ENCODE data around the gene GUCA2A.
A peak's percentile ranks its signal among the peaks of the same experiment; 100 is the strongest.

The GUCA2A gene

DNA sequence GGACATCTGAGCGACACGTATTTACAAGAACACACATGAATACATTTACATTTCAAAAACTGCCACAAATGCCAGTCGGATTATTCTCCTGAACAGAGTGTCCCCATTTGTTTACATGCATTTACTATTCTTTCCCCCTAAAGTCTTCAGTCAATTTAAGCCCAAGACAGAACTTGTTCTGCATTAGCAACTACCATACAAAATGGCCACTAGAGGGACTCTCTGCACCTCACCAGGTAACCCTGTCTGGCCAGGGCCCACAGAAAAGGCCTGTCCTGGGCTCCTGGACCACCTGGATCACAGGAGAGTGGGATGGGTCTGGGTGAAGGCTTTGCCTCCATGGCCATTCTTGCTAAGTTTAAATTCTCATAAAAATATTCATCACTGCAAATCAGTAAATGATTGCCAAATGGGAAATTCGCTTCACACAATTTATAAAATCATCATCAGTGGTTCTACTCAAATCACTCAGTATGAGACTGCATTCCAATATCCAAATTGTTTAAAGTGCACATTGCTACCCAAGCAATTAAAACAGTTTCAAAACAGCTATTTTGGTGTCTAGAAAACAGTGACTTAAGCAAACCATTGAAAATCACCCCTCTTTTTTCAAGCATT, 12.5 kb upstream of the GUCA2A start:
- DNase-seq = peak; percentile 41

DNA sequence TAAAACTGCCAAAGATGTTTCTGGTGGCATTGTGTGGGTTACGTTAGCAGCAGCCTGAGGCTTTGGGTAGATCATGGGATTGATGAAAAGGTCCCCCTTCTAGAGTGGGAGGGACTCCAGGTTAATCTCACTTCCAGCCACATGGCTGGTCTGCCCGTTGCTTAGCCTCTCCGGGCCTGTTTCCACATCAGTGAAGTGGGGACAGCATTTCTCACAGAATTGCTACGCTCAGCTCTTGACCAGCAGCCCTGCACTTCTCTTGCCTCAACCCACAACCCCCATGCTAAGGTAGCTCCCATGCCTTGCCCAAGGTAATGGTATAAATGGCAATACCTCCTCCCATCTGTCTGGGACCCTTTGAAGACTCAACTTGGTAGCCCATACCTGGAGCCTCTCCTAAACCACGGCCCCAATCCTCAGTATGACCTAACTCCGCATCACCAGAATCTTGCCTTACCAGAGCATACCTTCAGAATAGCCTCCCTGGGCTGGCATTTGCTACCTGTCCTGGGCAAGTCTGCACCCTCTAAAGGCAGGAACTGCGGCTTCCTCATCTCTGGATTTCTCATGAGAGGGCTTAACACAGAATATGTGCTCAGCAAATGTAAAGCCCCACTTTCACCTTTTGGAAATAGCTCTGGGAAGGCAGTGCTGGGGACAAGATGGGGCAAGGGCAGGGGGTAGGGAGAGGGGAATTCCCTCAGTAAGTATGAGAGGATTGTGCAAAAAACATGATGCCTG, 10.9 kb upstream of the GUCA2A start:
- DNase-seq = no peak

DNA sequence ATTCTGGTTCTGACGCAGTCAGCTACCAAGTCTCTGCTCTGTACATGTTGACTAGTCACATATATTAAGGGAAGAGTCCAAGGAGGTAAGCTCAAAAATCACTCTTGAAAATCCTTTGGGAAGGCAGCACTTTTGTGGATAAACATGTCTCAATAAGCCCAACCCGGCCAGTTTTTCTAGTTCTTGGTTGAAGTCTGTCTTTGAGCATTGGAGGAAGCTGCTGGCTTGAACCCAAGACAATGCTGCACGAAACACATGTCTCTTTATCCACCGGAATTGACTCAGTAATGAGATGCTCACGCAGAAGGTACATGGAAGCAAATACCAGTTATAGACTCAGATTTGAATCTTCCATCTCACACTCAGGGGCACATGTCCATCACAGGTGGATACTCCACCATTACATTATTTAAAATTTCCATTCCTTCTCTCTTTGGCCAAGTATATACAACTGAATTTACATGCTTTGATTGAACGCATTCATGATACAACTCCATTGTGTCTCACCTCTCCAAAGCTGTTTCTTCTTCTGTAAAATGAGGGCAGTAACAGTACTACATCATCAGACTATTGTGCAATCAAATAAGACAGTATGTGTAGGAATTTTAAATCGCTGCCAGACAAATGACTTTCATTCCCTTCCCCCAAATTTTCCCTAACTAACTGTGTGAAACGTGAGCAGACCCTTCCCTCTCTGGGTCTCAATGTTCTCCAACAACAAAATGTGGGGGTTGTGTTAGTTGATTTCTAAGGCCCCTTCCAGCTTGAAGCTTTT, 9.6 kb upstream of the GUCA2A start:
- no peak for DNase-seq

DNA sequence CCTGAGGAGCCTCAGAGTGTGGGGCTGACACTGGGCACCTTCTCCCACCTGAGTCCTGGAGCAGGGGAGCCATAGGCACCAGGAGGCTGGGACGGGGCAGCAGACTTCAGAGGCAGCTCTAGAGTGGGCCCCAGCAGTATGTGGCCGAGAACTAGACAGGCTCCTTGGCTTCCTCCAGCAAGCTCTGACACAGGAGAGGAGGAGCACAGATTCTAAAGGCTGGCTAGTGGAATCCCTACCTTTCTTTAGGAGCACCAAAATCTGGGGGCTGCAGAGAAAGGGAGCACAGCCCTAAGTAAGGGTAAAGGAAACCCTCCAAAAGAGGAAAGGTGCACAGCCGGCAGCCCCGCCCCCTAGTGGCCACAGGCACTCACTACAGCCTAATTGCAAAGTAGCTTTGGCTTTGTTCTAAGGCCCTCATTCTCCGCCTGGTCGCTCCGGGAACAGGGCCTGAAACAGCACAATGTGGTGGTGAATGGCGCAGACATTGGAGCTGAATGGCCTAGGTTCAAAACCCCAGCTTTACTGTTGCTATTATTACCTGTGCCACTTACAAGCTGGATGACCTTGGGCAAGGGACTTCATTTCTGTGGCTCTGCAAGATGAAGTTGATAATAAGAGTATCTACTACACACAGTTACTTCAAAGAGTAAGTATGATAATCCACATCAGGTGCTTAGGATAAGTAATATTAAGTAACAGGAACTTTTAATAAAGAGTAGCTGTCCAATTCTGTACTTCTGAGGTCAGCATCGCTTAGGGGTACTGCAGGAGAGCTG, 8.8 kb upstream of the GUCA2A start:
- peak; percentile 72 for DNase-seq

DNA sequence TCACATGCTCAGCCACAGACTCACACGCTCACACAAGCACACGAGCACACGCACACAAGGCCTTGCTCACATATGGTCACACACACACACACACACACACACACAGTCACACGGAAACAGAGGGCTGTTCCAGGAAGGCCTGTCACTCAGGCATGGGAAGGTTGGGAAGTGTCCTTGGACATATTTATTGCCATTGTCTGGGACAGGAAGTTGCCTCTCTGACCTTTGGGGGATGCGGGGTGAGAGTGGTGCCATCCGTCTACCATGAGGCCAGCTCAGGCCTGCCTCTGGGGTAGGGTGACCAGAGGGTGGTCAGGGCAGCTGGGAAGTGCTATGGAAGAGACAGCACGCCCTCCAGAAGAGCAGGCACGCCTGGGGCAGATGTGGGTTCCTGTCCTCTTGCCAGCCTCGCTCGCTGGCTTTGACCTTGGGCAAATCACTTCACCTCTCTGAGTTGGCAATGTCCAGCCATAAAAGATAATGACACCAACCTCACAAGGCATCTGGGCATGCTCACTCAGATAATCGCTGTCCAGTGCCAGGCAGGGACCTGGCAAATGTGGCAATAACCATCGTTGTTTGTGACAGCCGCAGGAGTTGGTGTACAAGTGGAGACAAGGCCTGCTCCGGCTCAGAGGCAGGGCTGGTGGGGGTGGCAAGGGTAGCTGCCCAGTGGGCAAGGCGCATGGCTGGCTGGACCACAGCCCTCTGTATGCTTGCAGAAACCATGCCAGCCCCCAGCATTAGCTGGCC, 8.0 kb upstream of the GUCA2A start:
- peak; percentile 61 for DNase-seq

DNA sequence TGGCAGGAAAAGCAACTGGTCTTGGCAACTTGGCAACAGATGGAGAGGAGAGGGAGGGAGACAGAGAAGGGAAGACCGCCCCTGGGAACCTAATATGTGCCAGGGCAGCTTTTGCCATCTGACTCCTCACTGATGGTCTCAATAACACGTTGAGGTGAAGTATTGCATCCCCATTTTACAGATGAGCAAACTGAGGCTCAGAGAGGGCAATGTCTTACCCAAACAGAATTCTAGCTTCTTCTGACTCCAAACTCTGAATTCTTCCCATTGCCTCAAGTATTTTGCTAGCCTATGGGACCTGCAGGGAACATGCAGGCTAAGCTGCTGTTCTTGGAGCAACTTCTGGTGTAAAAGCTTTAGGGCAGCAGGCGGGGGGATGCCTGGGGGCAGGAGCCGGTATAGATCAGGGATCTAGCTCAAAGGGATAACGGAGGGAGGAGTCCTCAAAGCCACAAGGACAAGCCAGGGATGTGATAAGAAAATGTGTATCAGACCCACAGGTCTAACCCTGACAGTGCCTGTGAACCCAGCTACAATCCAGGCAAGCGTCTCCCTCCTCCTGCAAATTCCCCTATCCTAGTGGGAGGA, 7.2 kb upstream of the GUCA2A start:
- no peak for DNase-seq

DNA sequence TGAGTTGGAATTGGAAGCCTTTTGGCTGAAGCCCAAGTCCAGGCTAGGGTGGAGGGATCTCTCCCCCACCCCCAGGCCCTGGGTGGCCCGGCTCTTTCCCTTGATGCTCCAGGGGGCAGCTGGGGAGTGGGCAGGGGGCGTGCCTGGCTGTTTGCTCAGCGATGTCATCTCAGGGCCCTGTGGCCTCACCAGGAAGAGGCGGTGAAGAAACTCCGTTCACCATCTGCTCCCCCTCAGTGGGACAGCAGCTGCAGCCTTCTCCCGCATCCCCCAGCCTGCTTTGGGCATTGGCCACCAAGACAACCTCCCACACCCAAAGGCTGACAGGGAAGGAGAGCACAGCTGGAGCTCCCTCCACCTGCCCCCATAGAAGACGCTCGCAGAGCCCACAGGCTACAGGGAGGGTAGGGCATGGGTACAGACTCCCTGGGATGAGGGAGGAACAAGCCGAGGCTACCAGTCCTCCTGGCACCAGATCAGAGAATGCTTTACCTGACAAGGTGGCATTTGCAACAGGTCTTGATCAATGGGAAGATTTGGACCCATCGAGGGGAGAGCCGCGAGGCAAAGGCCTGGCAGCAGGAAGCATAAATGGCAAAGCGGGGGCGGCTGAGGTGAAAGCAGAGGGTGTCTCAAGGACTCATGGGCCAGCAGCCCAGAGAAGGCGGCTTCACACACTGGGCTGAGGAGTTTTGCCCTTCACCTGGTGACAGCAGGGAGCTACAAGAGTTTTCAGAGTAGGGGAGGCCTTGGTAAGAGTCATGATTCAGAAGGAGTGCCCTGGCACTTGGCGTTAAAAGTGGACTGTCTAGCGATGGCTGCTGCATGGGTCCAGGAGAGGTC, 6.5 kb upstream of the GUCA2A start:
- DNase-seq = peak; percentile 52

DNA sequence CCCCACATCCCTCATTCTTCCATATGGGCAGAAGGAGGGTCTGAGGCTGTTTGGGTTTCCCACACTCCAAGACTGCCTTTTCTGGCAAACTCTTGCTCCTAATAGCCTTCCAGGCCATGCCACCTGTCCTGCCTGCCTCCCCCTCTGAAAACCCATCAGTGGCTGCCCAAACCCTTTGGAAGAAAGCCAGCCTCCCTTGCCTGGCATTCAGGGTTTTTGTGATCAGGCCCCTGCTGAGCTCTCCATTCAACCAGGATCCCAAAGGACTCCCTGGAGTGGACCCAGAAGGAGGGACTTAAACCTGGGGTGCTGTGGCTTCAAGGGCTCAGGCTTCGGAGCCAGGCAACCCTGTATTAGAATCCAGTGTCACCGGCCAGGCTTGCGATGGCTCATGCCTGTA, 4.2 kb upstream of the GUCA2A start:
- peak; percentile 80 for DNase-seq

DNA sequence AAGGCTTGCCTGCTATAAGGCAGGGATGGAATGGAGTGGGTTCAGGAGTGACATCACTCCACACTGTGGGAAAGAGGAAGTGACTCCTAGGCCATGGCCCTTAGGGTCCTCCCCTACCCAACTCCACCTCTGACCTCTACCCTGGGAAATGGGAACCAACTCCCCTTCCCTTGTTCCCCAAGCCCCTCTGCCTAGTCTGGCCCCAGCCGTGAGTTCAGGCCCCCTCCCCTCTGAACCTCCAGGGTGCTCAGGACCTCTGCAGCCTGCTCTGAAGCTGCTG, 3.8 kb upstream of the GUCA2A start:
- no peak for DNase-seq

DNA sequence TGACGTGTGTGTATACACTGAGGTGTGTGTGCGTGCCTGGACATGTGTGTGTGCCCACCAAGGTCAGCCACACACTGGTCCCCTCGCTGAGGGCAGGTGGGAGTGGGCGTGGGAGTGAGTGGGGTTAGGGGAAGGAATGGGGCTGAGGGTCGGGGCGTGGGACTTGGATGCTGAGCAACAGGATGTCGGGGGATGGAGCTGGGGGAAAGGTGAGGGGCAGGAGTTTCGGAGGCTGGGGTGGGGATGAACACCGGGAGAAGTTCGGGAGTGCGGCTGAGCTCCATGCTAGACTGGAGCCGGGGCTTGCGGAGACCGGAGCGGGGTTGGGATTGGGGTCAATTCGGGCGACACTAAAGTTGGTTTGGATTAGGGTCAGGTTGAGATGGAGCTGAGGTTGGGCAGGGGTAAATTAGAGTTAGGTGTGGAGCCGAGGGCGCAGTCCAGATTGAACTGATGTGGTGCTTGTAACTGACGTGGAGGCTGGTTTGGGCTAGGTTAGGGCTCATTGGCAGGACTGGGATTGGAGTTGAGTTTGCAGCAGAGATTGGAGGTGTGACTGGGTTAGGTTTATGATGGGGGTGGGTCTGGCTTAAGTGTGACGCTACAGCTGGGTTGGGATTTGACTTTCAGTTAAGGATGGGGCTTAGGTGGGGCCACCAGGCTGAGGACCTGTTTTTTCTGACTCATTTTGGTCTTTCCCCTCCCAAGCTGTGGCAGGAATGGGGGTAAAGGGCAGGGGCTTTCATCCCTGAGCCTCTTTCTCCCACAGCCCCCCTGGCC, 3.3 kb upstream of the GUCA2A start:
- no peak for DNase-seq

DNA sequence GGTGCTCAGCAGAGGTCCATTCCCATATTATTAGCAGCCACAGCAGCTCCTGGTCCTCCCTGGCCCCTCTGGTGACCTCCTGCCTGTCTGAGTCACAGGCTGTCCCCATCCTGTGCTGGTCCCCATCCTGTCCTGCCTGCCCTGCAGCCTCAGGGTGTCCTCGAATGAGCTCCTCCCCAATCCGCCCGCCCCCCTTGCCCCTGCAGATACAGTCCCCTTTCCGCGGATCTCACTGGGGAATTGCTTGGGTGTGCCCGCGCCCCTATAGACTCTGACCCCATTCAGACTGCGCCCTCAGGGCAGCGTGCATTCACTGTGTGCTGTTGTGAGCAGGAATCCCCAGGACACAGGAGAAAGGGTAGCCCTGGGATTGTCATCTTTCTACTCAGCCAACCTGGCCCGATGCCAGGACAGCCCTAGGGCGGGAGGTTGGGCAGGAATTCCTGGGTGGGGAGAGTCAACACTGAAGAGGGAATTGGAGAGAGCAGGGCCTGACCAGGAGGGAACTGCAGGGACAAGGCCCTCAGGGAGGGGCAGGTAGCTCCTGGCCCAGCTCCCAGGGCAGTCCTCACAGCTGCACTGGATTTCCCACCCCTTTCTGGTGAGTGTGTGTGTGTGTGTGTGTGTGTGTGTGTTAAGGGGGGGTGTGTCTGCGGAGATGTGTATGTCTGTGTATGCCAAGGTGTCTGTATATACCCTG, 1.1 kb upstream of the GUCA2A start:
- peak; percentile 98 for DNase-seq

DNA sequence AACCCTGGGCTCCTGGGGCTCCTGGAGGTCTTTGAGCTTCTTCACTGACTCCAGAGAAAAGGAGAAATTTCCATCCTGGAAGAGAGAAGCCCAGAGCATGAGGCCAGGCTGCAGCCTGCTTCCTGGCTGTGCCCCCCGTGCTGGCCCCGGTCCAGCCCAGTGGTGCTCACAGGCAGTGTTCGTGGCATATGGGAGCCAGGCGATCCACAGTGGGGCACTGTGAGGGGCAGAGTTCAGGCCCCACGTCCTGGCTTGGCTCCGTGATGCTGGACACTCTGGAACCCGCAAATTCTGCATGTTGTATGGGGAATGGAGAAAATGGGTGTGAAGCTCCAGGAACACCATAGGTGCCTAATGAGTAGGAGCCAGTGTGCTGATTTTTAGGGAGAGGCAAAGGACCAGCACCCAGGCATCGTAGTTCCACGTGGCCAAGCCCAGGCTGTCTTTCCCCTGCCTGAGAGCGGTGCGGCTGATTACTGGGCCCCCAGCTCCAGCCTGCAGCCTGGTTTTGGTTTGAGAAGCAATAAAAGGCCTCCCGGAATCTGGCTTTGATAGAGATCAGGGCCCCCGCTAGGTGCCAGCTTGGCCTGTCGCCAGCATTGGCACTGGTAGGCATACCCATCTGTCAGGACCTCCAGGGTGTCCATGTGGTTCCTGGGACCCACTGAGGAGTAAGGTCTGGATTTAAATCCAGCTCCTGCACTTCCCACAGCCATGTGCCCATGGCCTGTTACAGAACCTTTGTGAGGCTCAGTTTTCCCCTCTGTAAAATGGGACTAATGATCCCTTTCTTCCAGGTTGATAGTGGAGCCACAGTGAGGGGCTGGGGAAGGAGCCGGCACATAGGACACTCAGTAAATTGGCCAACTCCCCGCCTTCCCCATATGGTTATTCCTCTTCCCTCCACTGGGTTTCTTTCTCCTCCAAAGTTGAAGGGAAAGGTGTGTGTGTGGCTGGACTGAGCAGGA, 725 bp downstream of the GUCA2A start:
- DNase-seq = no peak

DNA sequence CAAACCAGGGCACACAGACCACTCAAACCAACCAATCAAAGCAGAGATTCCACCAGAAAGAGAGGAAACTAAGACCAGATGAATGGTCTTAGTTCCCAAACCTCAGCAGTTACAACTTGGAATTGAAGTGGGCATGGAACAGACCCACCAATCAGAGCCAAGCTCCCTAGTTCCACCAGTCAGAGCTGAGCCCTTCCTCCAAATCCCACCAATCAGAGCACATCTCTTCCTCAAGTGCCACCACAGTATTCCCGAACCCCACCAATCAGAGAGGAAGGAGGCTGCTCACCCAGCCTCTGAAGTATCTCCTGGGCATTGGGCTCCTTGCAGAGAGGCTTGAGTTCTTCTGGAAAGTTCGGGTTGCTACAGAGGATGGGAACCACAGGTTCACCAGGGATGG, 1.4 kb downstream of the GUCA2A start:
- no peak for DNase-seq

DNA sequence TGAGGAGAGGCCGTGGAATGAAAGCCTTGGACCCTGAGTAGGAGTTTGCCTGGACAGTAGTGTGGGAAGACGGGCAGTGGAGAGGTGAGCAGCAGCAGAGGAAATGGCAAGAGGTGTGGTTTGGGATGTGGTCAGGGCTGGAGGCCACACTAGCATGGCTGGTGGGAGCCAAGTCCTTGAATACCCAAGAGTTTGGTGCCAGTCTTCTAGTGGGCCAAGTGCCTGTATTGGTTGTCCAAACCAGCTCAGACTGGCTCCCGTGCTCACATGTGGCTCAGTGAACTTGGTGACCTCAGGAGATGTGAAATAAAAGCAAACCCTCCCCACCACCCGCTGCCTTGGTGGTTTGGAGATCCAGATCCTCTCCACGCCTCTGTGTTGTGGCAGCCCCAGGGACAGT, 2.4 kb downstream of the GUCA2A start:
- no peak for DNase-seq

DNA sequence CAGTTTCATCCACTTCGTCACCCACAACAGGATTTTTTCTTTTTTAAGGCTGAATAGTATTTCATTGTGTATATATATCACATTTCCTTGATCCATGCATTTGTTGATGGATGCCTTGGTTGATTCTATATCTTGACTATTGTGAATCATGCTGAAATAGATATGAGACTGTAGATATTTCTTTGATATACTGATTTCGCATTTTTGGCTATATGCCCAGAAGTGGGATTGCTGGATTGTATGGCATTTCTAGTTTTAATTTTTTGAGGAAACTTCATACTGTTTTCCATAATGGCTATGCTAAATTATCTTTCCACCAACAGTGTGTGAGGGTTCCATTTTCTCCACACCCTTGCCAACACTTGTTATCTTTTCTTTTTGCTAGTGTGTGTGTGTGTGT, 6.4 kb downstream of the GUCA2A start:
- DNase-seq = no peak

DNA sequence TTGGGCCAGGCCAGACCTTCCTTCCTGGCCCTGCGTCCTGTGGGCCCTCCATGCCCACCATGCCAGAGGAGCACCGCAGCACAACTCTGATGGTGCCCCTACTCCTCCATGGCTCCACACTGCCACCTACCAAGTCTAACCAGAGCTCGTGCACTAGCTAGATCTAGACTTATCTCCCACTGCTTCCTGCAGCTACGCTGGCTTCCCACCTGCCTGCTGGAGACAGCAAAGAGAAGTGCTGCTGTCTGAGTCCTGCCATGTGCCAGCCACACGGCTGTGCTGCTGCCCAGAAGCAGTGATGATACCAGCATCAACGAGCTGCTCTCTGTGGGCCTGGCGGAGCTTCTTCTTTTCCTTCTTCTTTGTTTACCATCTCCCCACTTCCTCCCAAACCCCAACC, 6.9 kb downstream of the GUCA2A start:
- peak; percentile 63 for DNase-seq

DNA sequence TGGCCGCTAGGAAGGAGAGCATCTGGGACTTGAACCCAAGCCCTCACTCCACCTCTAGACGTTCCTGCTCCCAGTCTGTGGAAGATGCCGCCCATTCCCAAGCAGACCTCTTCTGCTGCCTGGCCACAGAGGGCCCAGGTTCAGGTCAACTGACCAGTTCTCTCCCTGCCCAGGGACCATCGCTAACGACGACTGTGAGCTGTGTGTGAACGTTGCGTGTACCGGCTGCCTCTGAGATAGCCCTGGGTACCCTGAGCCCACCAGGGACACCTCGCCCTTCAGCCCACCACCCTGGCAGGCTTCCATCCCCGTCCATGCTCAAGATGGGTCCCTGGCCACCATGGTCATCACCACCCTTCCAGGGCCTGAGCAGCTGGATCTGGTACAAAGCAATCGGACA, 9.2 kb downstream of the GUCA2A start:
- no peak for DNase-seq

DNA sequence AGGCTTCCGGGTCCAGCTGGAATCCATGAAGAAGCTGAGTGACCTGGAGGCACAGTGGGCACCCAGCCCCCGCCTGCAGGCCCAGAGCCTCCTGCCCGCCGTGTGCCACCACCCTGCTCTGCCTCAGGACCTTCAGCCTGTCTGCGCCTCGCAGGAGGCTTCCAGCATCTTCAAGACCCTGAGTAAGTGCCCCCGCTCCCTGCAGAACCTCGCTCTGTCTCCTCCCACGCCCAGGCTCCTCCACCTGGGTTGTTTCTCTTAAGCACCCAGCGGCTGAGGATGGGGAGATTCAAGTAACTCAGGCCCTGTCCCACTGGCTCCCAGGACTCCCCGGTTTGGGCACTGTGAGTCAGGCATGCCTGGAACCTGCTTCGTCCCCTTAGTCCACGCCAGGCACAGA, 9.9 kb downstream of the GUCA2A start:
- no peak for DNase-seq

DNA sequence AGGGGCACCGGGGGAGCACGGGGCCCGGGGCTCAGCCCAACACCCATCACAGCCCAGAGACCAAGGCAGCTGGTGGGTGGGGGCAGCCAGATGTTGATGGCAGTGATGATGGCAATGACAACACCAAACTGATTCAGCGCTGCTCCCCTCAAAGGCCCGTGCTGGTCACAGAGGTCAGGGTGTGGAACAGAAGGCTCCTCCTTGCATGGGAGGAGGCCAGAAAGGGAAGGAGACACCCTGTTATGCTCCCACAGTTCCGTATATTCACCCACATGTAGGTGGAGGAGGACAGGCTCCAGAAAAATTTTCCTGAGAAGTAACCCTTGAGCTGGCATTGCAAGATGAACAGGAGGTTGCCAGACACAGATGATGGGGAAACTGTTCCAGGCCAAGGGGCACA, 10.9 kb downstream of the GUCA2A start:
- DNase-seq = no peak

Measured in DMS153 (cell line).